ENCODE measurements around the gene LMTK3. TPM values are rescaled to one million over a fixed set of nuclear protein-coding genes. Genes with fewer than 3 reads are reported as not detected.
A peak's percentile ranks its signal among the peaks of the same experiment; 100 is the strongest.

Gene LMTK3
- total RNA-seq, 1 donor from 2014 or later = 0.02 TPM

DNA sequence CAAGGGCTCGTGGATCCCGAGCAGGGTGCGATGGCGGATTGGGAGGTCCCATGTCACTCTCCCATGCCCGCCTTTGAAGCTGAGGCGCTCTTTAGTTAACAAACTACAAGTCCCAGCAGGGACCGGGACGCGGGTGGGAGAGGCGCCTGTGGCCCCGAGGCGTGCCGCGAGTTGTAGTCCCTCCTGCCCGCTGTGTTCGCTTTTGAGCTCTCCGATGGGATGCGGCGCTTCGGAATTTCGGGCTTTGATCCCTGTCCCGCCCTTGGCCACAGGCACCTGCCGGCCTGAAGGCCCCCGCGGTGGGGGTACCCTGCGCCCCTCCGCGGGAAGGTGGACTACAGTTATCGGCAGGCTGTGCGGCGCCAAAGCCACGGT is 31.5 kb downstream of the LMTK3 start:
- no peak for DNase-seq (ENCODE audit: low spot score)
- Histone ChIP-seq H3K36me3 (no peaks in the 10 kb centered on the region), H3K4me2 (no peak overlapping the region), H2AFZ (replicated peaks) (no peak overlapping the region), H3K27me3 (no peaks in the 10 kb centered on the region), H3K4me3 (no peak overlapping the region), H3K9ac (no peak overlapping the region), H3K4me1 (no peaks in the 10 kb centered on the region), H3K79me2 (ENCODE audit: low read depth) (no peaks in the 10 kb centered on the region), H3K9me3 (ENCODE audit: low read depth) (no peaks in the 10 kb centered on the region), H3K27ac (no peak overlapping the region), H4K20me1 (ENCODE audit: low read depth) (peaks cover 22% of the 10 kb centered on the region), H3F3A (ENCODE audit: low read depth) (peaks cover 38% of the 10 kb centered on the region)
- peaks cover 27% of the 10 kb centered on the region for H3K36me3 Mint-ChIP-seq
- H3K9me3 Mint-ChIP-seq = no peaks in the 10 kb centered on the region
- H3K4me1 Mint-ChIP-seq = peaks cover 24% of the 10 kb centered on the region
- no peak overlapping the region for H3K4me3 Mint-ChIP-seq
- TF ChIP-seq EZH2 (IDR thresholded peaks at IDR 0.05) (no peak), EZH2phosphoT487 (IDR thresholded peaks at IDR 0.05) (no peak)
- TF ChIP-seq, protein P1, sequence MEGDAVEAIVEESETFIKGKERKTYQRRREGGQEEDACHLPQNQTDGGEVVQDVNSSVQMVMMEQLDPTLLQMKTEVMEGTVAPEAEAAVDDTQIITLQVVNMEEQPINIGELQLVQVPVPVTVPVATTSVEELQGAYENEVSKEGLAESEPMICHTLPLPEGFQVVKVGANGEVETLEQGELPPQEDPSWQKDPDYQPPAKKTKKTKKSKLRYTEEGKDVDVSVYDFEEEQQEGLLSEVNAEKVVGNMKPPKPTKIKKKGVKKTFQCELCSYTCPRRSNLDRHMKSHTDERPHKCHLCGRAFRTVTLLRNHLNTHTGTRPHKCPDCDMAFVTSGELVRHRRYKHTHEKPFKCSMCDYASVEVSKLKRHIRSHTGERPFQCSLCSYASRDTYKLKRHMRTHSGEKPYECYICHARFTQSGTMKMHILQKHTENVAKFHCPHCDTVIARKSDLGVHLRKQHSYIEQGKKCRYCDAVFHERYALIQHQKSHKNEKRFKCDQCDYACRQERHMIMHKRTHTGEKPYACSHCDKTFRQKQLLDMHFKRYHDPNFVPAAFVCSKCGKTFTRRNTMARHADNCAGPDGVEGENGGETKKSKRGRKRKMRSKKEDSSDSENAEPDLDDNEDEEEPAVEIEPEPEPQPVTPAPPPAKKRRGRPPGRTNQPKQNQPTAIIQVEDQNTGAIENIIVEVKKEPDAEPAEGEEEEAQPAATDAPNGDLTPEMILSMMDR (IDR thresholded peaks at IDR 0.05) = no peak
- H3K27me3 Mint-ChIP-seq (ENCODE audit: insufficient read depth, low read depth) = peaks cover 13% of the 10 kb centered on the region
- H3K27ac Mint-ChIP-seq = no peak overlapping the region

DNA sequence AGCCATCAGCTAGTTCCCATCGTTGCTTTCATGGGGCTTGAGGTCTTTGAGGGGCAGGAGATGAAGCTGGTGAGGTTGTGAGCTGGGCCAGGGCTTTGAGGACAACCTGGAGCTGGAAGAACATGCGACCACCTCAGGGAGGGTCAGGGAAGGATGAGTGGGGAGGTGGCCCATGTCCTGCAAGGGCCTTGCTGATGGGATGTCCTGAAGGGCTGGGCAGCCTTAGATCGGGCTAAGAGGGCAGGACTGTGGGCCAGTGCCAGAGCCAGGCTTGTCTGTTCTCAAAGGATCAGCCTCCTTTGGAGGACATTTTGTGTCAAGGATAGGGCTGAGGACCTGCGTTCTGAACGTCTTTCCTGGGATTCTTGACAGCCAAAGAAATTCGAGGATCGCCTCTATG is 31.9 kb downstream of the LMTK3 start:
- no peak for DNase-seq (ENCODE audit: low spot score)
- Mint-ChIP-seq H3K4me3 (no peak overlapping the region), H3K27me3 (ENCODE audit: insufficient read depth, low read depth) (peaks cover 16% of the 10 kb centered on the region), H3K36me3 (peaks cover 27% of the 10 kb centered on the region), H3K27ac (peak overlapping the region; percentile 46), H3K9me3 (no peaks in the 10 kb centered on the region), H3K4me1 (peaks cover 24% of the 10 kb centered on the region)
- Histone ChIP-seq H3K9ac (no peak overlapping the region), H2AFZ (replicated peaks) (no peak overlapping the region), H3K27me3 (no peaks in the 10 kb centered on the region), H3K9me3 (ENCODE audit: low read depth) (no peaks in the 10 kb centered on the region), H3K79me2 (ENCODE audit: low read depth) (no peaks in the 10 kb centered on the region), H3F3A (ENCODE audit: low read depth) (peaks cover 38% of the 10 kb centered on the region), H3K4me3 (no peak overlapping the region), H3K27ac (no peak overlapping the region), H3K4me2 (no peak overlapping the region), H3K36me3 (no peaks in the 10 kb centered on the region), H4K20me1 (ENCODE audit: low read depth) (peaks cover 25% of the 10 kb centered on the region), H3K4me1 (no peaks in the 10 kb centered on the region)
- TF ChIP-seq EZH2phosphoT487 (IDR thresholded peaks at IDR 0.05) = no peak
- TF ChIP-seq, protein P1 (IDR thresholded peaks at IDR 0.05) = no peak
- TF ChIP-seq EZH2 (IDR thresholded peaks at IDR 0.05) = no peak

DNA sequence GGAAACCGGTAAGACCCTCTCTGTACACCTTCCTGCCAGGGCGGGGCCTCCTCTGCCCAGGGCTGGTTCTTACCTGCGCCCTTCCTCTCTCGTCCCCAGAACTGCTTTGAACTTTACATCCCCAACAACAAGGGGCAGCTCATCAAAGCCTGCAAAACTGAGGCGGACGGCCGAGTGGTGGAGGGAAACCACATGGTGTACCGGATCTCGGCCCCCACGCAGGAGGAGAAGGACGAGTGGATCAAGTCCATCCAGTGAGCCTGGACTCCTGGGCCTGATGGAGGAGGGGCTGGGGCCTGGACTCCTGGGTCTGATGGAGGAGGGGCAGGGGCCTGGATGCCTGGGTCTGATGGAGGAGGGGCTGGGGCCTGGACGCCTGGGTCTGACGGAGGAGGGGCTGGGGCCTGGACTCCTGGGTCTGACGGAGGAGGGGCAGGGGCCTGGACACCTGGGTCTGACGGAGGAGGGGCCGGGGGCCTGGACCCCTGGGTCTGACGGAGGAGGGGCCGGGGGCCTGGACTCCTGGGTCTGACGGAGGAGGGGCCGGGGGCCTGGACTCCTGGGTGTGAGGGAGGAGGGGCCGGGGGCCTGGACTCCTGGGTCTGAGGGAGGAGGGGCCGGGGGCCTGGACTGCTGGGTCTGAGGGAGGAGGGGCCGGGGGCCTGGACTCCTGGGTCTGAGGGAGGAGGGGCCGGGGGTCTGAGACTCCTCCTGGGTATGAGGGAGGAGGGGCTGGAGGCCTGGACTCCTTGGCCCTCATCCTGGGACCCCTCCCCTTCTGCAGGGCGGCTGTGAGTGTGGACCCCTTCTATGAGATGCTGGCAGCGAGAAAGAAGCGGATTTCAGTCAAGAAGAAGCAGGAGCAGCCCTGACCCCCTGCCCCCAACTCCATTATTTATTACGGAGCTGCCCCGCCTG is 33.0 kb downstream of the LMTK3 start:
- Histone ChIP-seq H3K4me1 (no peaks in the 10 kb centered on the region), H3K9ac (no peak overlapping the region), H3F3A (ENCODE audit: low read depth) (peaks cover 27% of the 10 kb centered on the region), H3K27ac (no peak overlapping the region), H3K36me3 (no peaks in the 10 kb centered on the region), H2AFZ (replicated peaks) (no peak overlapping the region), H3K79me2 (ENCODE audit: low read depth) (no peaks in the 10 kb centered on the region), H3K4me3 (no peak overlapping the region), H3K4me2 (no peak overlapping the region), H3K27me3 (no peaks in the 10 kb centered on the region), H4K20me1 (ENCODE audit: low read depth) (peaks cover 25% of the 10 kb centered on the region), H3K9me3 (ENCODE audit: low read depth) (no peaks in the 10 kb centered on the region)
- TF ChIP-seq, protein P1 (IDR thresholded peaks at IDR 0.05) = no peak
- TF ChIP-seq EZH2 (IDR thresholded peaks at IDR 0.05) (no peak), EZH2phosphoT487 (IDR thresholded peaks at IDR 0.05) (no peak)
- Mint-ChIP-seq H3K4me1 (peaks cover 17% of the 10 kb centered on the region), H3K4me3 (peak overlapping the region; percentile 60), H3K27me3 (ENCODE audit: insufficient read depth, low read depth) (peaks cover 14% of the 10 kb centered on the region), H3K36me3 (peaks cover 27% of the 10 kb centered on the region), H3K27ac (no peak overlapping the region), H3K9me3 (no peaks in the 10 kb centered on the region)
- DNase-seq (ENCODE audit: low spot score) = no peak

All from neural progenitor cell (in vitro differentiated cells).